Skeletal muscle satellite cell (primary cell): ENCODE measurements around the gene USP30.

ENCODE experiments used
- H3K27me3 ChIP-seq: 2 replicates; pipeline ENCODE4 v1.7.0; 2013; ENCODE audit warnings: low read length; ENCODE audit not compliant: control insufficient read depth, insufficient read depth
- H3K36me3 ChIP-seq: 2 replicates; pipeline ENCODE4 v1.7.0; 2013; ENCODE audit warnings: mild to moderate bottlenecking, control low read depth, low read length; ENCODE audit not compliant: insufficient read depth
- H3K4me1 ChIP-seq: 2 replicates; pipeline ENCODE4 v1.7.0; 2013; ENCODE audit warnings: low read length; ENCODE audit not compliant: control insufficient read depth, insufficient read depth
- H3K4me2 ChIP-seq: 2 replicates; pipeline ENCODE4 v1.7.0; 2013; ENCODE audit warnings: mild to moderate bottlenecking, low read length
- H3K4me3 ChIP-seq: 2 replicates; pipeline ENCODE4 v1.7.0; 2013; ENCODE audit warnings: low read length
- H3K9ac ChIP-seq: 2 replicates; pipeline ENCODE4 v1.7.0; 2013; ENCODE audit warnings: mild to moderate bottlenecking, low read depth, low read length, moderate library complexity
- H3K9me3 ChIP-seq: replicated peaks from 2 replicates; pipeline ENCODE4 v1.7.0; 2013; ENCODE audit warnings: mild to moderate bottlenecking, control low read depth, low read length

USP30 gene

DNA sequence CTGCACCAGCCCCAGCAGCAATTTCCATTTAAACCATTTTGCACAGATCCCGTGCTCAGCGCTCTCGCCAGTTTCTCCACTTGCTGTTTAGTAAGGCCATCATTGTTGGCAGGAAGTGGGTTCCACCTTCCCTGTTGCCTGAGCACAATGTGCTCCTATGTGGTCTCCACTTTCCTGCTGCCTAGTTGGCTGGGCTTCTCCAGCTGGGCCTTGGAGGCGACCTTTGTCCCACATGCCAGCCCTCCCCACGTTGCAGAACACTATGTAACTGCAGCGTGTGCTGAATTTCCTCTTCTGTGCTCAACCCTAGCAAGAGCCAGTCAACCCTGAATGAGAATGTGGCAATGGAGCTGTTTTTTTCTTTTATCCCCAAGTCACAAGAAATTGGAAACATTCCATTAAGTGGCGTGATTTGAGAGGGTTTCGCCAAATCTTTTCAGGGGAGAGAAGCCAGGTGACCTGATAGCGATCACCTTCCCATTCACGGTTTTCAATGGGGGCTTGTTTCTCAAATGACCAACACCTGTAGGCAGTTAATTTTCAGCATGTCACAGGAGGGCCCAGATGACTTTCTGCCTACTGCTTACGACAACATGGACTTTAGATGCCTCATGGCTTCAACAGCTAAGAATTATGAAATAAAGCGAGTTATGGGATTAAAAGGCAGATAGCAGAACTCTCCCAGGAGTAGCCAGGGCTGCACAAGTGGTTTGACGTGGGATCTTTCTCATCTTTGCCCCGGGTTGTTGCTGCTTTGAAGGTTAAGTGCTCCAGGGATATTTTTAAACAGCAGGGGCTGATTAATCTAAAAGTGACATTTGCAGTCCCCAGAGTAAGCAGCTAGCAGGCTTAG, 63.6 kb downstream of the USP30 start, which contains the start of gene ACACB:
Gene ACACB, plus strand, starts transcription at position 830 of the 853 bp plus-strand sequence. CDS start 22,819 bp downstream, outside the sequence.
- Histone ChIP-seq H3K27me3 (no peaks in the 10 kb centered on the region), H3K36me3 (no peaks in the 10 kb centered on the region), H3K9me3 (no peaks in the 10 kb centered on the region), H3K4me1 (peaks cover 12% of the 10 kb centered on the region), H3K9ac (no peak within 1 kb of the TSS), H3K4me3 (no peak within 1 kb of the TSS), H3K4me2 (no peak within 1 kb of the TSS)

DNA sequence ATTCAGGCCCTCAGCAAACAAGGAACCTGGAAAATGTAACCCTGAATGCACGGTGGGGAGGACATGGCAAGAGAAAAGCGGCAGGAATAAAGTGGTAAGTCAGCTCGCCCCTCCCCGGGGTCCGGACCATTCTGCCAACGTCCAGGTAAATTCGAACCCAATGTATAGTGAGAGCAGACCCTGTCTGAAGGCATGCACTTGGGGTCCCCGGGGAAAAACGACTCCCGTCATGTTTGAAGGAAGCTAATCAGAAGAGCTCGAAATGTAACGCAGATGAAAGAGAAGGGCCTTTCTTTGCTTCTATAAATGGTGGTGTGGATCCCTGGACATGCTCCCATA, 64.2 kb downstream of the USP30 start:
- peaks cover 9% of the 10 kb centered on the region for H3K4me1 ChIP-seq
- no peaks in the 10 kb centered on the region for H3K27me3 ChIP-seq
- no peaks in the 10 kb centered on the region for H3K9me3 ChIP-seq
- no peak overlapping the region for H3K9ac ChIP-seq
- H3K36me3 ChIP-seq, result no peaks in the 10 kb centered on the region
- no peak overlapping the region for H3K4me2 ChIP-seq
- no peak overlapping the region for H3K4me3 ChIP-seq

DNA sequence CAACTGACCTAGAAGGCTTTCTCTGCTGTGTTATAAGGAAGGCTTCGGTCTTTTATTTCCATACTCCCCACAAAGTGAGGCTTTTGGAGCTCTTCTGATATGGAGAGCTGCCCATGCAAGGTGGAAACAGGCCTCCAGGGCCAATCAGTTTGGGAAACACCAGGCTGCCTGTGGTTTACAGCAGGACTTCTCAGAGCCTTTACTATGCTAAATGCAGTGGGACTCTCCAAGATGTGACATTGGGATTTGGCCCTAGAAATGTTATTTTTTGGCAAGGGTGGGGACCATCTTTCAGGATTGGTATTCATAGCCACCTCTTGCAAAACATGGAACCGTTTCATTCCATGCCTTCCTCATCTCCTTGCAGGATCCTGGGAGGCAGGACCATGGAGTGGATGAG, 67.7 kb downstream of the USP30 start:
- H3K4me1 ChIP-seq, result peaks cover 6% of the 10 kb centered on the region
- no peaks in the 10 kb centered on the region for H3K36me3 ChIP-seq
- H3K9ac ChIP-seq, result no peak overlapping the region
- no peak overlapping the region for H3K4me2 ChIP-seq
- H3K9me3 ChIP-seq, result no peaks in the 10 kb centered on the region
- H3K27me3 ChIP-seq, result no peaks in the 10 kb centered on the region
- H3K4me3 ChIP-seq, result no peak overlapping the region

DNA sequence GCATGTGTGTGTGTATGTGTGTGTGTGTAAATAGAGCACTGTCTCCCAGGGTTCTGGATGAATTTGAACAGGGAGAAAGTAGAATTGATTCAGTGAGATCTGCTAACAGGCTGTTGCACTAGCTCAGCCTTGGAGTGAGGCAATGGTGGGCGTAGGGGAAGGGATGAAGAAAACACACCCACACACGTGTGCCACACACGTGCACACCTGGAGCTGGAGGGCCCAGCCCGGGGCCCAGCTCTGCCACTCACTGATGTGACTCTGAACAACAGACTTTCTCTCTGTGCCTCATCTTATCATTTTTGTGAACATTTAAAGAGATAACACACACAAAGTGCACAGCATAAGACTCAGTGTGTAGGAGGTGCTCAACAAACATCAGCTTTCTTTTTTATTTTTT, 68.2 kb downstream of the USP30 start:
- no peak overlapping the region for H3K9ac ChIP-seq
- H3K4me3 ChIP-seq, result no peak overlapping the region
- H3K27me3 ChIP-seq, result no peaks in the 10 kb centered on the region
- H3K36me3 ChIP-seq, result no peaks in the 10 kb centered on the region
- no peaks in the 10 kb centered on the region for H3K9me3 ChIP-seq
- H3K4me2 ChIP-seq, result no peak overlapping the region
- H3K4me1 ChIP-seq, result peaks cover 5% of the 10 kb centered on the region

DNA sequence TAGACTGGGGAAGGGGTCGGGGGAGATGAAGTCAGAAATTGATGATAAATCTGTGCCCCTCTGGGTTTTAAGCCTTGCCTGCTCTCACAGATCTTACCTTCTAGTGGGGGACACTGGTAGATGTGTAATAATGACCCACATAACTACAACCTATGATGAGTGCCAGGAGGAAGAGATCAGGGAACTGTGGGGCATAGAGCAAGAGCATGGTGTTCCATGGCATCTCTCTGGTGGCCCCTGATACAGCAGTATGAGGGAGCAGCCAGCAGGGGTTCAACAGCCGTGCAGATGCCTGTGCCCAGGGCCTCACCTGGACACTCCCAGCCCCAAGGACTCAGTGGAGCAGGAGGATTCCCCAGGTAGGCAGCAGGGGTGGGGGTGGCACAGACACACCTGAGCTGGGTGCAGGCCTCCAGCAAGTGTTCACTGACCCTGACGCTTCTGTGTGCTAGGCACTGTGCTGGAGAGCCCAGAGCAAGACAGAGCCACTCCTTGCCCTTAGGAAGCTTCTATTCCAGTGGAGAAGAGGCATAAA, 69.0 kb downstream of the USP30 start:
- Histone ChIP-seq H3K9me3 (no peaks in the 10 kb centered on the region), H3K36me3 (no peaks in the 10 kb centered on the region), H3K4me3 (no peak overlapping the region), H3K27me3 (peaks cover 3% of the 10 kb centered on the region), H3K4me2 (no peak overlapping the region), H3K4me1 (no peaks in the 10 kb centered on the region), H3K9ac (no peak overlapping the region)

DNA sequence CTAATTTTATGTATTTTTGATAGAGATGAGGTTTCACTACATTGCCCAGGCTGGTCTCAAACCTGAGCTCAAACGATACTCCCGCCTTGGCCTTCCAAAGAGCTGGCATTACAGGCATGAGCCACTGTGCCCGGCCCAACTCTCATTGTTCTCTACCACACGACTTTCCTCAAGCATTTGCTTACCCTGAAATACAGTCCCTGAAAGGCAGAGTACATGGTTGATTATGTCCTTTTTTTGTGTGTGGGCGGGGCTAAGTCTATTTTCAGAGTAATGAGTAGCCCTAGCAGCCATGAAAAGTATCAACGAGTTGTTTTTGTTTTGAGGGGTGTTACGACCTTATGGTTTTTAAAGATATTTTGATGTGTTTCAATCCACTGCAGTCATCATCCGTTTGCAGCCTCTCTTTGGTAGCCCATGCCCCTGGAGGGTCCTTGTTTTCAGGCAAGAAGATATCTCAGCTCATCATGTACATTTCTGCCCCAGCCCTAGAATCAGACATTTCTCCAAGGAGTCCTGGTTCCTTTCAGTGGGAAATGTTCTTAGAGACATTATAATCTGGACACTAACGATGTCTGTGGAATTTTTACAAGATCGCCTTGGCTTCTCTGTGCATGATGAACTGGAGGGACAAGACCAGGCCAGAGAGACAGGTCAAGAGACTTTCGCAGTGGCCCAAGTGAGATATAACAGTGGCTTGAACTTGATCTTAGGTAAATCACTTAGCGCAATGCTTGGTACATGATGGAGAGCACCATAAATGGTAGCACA, 72.7 kb downstream of the USP30 start:
- Histone ChIP-seq H3K27me3 (peaks cover 7% of the 10 kb centered on the region), H3K4me3 (no peak overlapping the region), H3K4me1 (no peaks in the 10 kb centered on the region), H3K9ac (no peak overlapping the region), H3K4me2 (no peak overlapping the region), H3K36me3 (no peaks in the 10 kb centered on the region), H3K9me3 (no peaks in the 10 kb centered on the region)

DNA sequence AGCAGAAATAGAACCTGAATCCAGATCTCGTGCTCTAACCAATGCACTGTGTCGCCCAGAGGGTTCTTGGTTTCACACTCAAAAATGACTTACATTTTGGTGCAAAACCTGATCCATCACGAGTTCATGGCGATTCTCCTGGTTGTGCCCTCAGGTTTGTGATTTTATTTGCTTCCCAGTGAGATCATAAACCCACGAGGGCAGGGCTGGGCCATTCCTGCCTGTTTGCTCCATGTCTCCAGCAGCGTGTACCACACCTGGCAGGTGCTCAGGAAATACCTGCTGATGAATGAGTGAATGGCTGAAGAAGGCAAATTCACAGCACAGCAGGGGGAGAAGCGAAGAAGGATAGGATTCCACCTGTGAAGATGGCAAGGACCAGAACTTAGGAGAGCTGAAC, 73.4 kb downstream of the USP30 start:
- H3K4me2 ChIP-seq, result no peak overlapping the region
- H3K36me3 ChIP-seq, result no peaks in the 10 kb centered on the region
- H3K9ac ChIP-seq, result no peak overlapping the region

DNA sequence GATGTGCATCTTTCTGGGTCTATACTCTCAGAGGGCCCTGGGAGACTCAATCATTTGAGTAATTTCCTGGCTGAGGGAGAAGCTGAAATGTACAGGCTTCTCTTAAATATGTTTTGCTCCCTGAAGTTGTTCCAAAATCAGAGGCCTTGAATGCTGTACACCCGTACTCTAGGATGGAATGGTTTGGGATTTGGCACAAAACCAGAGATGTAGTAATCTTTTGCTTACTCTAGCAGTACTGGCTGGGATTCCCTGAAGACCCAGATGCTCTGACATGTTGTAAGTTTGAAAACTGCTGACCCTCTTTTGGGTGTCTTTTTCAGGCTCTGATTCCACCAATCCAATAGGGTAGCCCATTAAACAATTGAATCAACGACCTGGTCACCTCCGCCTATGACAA, 74.4 kb downstream of the USP30 start:
- peaks cover 18% of the 10 kb centered on the region for H3K27me3 ChIP-seq
- no peak overlapping the region for H3K4me2 ChIP-seq
- H3K9me3 ChIP-seq, result no peaks in the 10 kb centered on the region
- no peak overlapping the region for H3K9ac ChIP-seq
- no peaks in the 10 kb centered on the region for H3K36me3 ChIP-seq
- H3K4me3 ChIP-seq, result no peak overlapping the region
- peaks cover 12% of the 10 kb centered on the region for H3K4me1 ChIP-seq

More for the DNA sequence above, 73.4 kb downstream of the USP30 start:
- H3K4me1 ChIP-seq, result peaks cover 2% of the 10 kb centered on the region
- H3K4me3 ChIP-seq, result no peak overlapping the region
- no peaks in the 10 kb centered on the region for H3K9me3 ChIP-seq
- peaks cover 11% of the 10 kb centered on the region for H3K27me3 ChIP-seq

DNA sequence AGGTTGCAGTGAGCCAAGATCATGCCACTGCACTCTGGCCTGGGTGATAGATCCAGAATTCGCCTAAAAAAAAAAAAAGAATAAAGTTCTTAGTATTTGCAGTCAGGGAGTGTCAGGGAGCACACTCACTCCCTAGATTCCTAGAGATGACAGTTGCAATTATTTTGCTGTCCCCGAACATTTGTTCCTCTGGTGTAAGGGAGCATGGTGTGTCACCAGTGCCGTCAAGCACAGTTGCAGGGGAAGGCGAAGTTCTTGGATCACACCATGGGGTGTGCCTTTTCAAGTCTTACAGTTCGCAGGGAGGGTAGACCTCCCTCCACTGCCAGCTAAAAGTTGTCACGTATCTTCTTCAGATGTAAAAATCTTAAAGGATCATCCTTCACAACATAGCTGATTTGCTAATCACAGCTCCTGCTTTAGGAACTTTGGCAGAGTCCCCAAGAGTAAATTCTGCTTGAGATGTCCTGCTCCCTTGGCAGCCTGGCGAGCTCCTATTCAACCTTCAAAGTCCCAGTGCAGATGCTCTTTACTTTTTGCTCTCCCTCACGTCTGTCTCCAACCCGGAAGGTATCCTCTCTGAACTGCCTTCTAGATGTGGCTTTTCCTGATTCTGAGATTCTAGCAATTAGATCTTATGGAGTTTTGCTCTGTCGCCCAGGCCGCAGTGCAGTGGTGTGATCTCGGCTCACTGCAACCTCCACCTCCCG, 75.3 kb downstream of the USP30 start:
- Histone ChIP-seq H3K9ac (no peak overlapping the region), H3K4me3 (no peak overlapping the region), H3K4me2 (no peak overlapping the region), H3K27me3 (peaks cover 24% of the 10 kb centered on the region), H3K9me3 (no peaks in the 10 kb centered on the region), H3K4me1 (peaks cover 13% of the 10 kb centered on the region), H3K36me3 (no peaks in the 10 kb centered on the region)

DNA sequence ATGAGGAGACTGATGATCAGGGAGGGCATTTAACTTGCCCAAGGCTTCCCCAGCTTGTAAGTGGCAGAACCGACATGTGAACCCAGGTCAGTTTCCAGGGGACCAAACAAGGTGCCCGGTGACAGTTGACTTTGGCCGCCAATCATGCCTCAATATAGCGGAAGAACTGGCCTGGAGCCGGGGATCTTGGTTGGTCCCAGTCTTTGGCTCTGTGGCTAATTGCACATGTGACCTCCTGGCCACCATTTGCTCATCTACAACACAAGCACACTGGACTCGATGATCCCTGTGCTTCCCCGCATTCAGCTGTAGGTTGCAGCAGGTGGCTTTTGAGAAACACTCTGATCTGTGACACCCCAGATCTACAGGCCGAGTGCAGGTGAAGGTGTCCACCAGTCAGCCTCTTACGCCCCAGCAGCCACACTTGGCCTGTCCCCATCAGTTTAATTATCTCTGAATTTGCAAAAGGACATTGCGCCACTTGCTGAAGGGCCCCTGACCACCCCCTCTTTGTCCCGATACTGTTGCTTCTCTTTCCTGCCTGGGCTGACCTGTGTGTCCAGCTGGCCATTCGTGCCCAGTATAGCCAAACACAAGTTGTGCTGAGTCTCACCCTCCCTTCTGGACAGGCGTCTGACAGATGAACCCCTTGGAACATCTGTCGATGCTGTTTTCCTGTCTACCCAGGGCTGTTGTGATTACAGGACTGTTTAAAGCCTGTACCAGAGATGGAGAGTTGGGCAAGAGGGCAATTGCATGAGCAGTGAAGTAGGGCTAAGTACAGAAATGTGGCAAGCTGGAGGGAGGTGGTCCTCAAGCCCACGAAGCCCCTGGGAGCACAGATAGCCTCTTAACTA, 78.1 kb downstream of the USP30 start:
- Histone ChIP-seq H3K36me3 (no peaks in the 10 kb centered on the region), H3K9ac (no peak overlapping the region), H3K4me1 (peaks cover 13% of the 10 kb centered on the region), H3K4me2 (no peak overlapping the region), H3K27me3 (peaks cover 27% of the 10 kb centered on the region), H3K9me3 (no peaks in the 10 kb centered on the region), H3K4me3 (no peak overlapping the region)
